Measurements from ENCODE around the gene ADSL.

ADSL gene

GRCh38 chr22:40426594-40427333, 80.5 kb downstream of the ADSL start:
- TF ChIP-seq, protein P1, sequence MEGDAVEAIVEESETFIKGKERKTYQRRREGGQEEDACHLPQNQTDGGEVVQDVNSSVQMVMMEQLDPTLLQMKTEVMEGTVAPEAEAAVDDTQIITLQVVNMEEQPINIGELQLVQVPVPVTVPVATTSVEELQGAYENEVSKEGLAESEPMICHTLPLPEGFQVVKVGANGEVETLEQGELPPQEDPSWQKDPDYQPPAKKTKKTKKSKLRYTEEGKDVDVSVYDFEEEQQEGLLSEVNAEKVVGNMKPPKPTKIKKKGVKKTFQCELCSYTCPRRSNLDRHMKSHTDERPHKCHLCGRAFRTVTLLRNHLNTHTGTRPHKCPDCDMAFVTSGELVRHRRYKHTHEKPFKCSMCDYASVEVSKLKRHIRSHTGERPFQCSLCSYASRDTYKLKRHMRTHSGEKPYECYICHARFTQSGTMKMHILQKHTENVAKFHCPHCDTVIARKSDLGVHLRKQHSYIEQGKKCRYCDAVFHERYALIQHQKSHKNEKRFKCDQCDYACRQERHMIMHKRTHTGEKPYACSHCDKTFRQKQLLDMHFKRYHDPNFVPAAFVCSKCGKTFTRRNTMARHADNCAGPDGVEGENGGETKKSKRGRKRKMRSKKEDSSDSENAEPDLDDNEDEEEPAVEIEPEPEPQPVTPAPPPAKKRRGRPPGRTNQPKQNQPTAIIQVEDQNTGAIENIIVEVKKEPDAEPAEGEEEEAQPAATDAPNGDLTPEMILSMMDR (IDR thresholded peaks at IDR 0.05; ENCODE audit: insufficient read depth, low read length, poor library complexity, severe bottlenecking) = no peak
- H3K36me3 ChIP-seq (ENCODE audit: control insufficient read depth, insufficient read depth, low read length) = peaks cover 59% of the 10 kb centered on the region
- no peaks in the 10 kb centered on the region for H3K27me3 ChIP-seq (replicated peaks; ENCODE audit: control insufficient read depth, insufficient read depth, low read length)
- no peak for DNase-seq (ENCODE audit: extremely low read depth, insufficient read length)
- no peak overlapping the region for H3K4me3 ChIP-seq (replicated peaks; ENCODE audit: low read depth, low read length)

GRCh38 chr22:40428796-40429195, 82.5 kb downstream of the ADSL start:
- TF ChIP-seq, protein P1 (IDR thresholded peaks at IDR 0.05; ENCODE audit: insufficient read depth, low read length, poor library complexity, severe bottlenecking) = no peak
- no peak for DNase-seq (ENCODE audit: extremely low read depth, insufficient read length)
- Histone ChIP-seq H3K27me3 (replicated peaks; ENCODE audit: control insufficient read depth, insufficient read depth, low read length) (no peaks in the 10 kb centered on the region), H3K36me3 (ENCODE audit: control insufficient read depth, insufficient read depth, low read length) (peaks cover 42% of the 10 kb centered on the region), H3K4me3 (replicated peaks; ENCODE audit: low read depth, low read length) (no peak overlapping the region)

DNA sequence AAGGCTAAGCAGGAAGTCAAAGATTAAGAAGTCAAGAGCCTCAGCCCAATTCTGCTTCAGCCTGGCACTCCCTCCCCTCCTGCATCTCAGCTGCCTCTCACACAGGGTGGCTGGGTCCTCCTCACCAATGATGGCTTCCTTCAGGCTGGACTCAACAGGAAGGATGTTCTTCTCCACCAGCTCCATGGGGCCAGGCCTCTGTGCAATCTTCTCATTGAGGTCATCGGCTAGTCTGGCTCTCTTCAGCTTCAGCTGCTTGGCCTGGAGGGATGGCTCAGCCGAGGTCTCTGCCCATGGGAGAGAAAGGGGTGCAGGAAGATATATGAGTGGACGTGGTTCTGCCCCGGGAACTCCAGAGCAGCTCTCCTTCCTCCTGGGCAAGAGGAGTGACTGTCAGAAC, 83.2 kb downstream of the ADSL start:
- H3K36me3 ChIP-seq (ENCODE audit: control insufficient read depth, insufficient read depth, low read length) = peaks cover 36% of the 10 kb centered on the region
- TF ChIP-seq, protein P1 (IDR thresholded peaks at IDR 0.05; ENCODE audit: insufficient read depth, low read length, poor library complexity, severe bottlenecking) = no peak
- H3K27me3 ChIP-seq (replicated peaks; ENCODE audit: control insufficient read depth, insufficient read depth, low read length) = no peaks in the 10 kb centered on the region

DNA sequence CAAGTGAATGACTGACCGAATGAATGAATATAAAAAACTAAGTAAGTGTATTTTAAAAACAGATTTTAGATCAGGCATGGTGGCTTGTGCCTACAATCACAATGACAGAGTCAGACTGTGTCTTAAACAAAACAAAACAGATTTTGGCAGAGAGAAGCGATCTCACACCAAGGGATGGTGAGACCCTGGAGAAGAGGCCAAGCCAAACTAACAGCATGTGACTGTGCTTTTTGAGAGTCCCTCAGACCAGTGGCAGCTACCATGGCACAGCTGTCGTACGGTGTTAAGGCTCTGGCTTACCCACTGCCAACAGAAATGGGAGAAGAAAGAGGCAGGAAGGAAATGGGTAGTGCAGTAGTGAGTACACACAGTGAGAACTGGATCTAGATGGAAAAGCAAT, 84.7 kb downstream of the ADSL start:
- H3K27me3 ChIP-seq (replicated peaks; ENCODE audit: control insufficient read depth, insufficient read depth, low read length) = no peaks in the 10 kb centered on the region
- DNase-seq (ENCODE audit: extremely low read depth, insufficient read length) = no peak
- H3K36me3 ChIP-seq (ENCODE audit: control insufficient read depth, insufficient read depth, low read length) = peaks cover 29% of the 10 kb centered on the region
- no peak overlapping the region for H3K4me3 ChIP-seq (replicated peaks; ENCODE audit: low read depth, low read length)
- TF ChIP-seq, protein P1 (IDR thresholded peaks at IDR 0.05; ENCODE audit: insufficient read depth, low read length, poor library complexity, severe bottlenecking) = no peak

More for the DNA sequence above, 83.2 kb downstream of the ADSL start:
- no peak for DNase-seq (ENCODE audit: extremely low read depth, insufficient read length)
- no peak overlapping the region for H3K4me3 ChIP-seq (replicated peaks; ENCODE audit: low read depth, low read length)

DNA sequence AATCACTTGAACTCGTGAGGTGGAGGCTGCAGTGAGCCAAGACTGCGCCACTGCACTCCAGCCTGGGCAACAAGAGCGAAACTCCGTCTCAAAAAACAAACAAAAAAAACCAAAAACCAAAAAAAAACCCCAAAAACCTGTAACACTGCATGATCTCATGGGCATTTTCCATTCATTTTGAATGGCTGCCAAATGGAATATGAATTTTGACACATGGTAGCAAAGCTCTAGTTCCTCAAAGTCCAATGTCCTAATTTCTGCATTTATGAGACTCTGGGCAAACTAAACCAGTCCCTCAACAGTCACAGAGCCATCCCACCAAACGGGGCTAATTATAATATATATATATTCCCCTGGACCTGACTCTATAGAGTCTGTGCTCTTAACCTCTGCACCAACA, 85.9 kb downstream of the ADSL start:
- no peak for DNase-seq (ENCODE audit: extremely low read depth, insufficient read length)
- Histone ChIP-seq H3K36me3 (ENCODE audit: control insufficient read depth, insufficient read depth, low read length) (peaks cover 25% of the 10 kb centered on the region), H3K27me3 (replicated peaks; ENCODE audit: control insufficient read depth, insufficient read depth, low read length) (no peaks in the 10 kb centered on the region), H3K4me3 (replicated peaks; ENCODE audit: low read depth, low read length) (no peak overlapping the region)
- TF ChIP-seq, protein P1 (IDR thresholded peaks at IDR 0.05; ENCODE audit: insufficient read depth, low read length, poor library complexity, severe bottlenecking) = no peak

Data from GM06990 (cell line).